Loucy (cell line): Measurements from ENCODE around the gene RETREG2.
A peak's percentile ranks its signal among the peaks of the same experiment; 100 is the strongest.

ENCODE experiments used
- H2AFZ ChIP-seq: fragments of 200-600 bp; sonication (generic); 2 replicates; pipeline ENCODE4 v1.6.0; 2016; ENCODE audit warnings: antibody characterized with exemption, mild to moderate bottlenecking, low read length, moderate library complexity
- H3F3A ChIP-seq: fragments of 200-600 bp; 2 replicates; pipeline ENCODE4 v1.6.0; 2016; ENCODE audit warnings: antibody characterized with exemption, low read depth, mild to moderate bottlenecking
- H3K27me3 ChIP-seq: fragments of 200-600 bp; sonication (generic); 2 replicates; pipeline ENCODE4 v1.6.1; 2014; ENCODE audit warnings: low read length, mild to moderate bottlenecking; ENCODE audit not compliant: insufficient read depth, poor library complexity, severe bottlenecking
- H3K36me3 ChIP-seq: fragments of 200-600 bp; sonication (generic); 2 replicates; pipeline ENCODE4 v1.6.1; 2016; ENCODE audit warnings: low read length; ENCODE audit not compliant: insufficient read depth
- H3K4me1 ChIP-seq: fragments of 200-600 bp; sonication (generic); 2 replicates; pipeline ENCODE4 v1.5.1; 2014; ENCODE audit warnings: low read length, mild to moderate bottlenecking; ENCODE audit not compliant: insufficient read depth, poor library complexity, severe bottlenecking
- H3K4me2 ChIP-seq: fragments of 200-600 bp; sonication (generic); 2 replicates; pipeline ENCODE4 v1.6.0; 2014; ENCODE audit warnings: antibody characterized with exemption, low read length, low read depth, mild to moderate bottlenecking; ENCODE audit not compliant: poor library complexity, severe bottlenecking
- H3K4me3 ChIP-seq: fragments of 200-600 bp; sonication (generic); 2 replicates; pipeline ENCODE4 v1.5.1; 2014; ENCODE audit warnings: low read length, mild to moderate bottlenecking, mixed read lengths; ENCODE audit not compliant: poor library complexity, severe bottlenecking
- H3K79me2 ChIP-seq: fragments of 200-600 bp; sonication (generic); 2 replicates; pipeline ENCODE4 v1.6.1; 2014; ENCODE audit warnings: low read length; ENCODE audit not compliant: insufficient read depth
- H3K9ac ChIP-seq: fragments of 200-600 bp; sonication (generic); 2 replicates; pipeline ENCODE4 v1.6.0; 2014; ENCODE audit warnings: mild to moderate bottlenecking, low read depth, low read length, moderate library complexity; ENCODE audit not compliant: poor library complexity, severe bottlenecking
- H3K9me2 ChIP-seq: fragments of 200-600 bp; sonication (generic); replicated peaks from 2 replicates; pipeline ENCODE4 v1.6.1; 2016; ENCODE audit warnings: low read depth, low read length, mixed read lengths
- H3K9me3 ChIP-seq: fragments of 200-600 bp; sonication (generic); 2 replicates; pipeline ENCODE4 v1.6.1; 2014; ENCODE audit warnings: mild to moderate bottlenecking, antibody characterized with exemption, low read length, low read depth; ENCODE audit not compliant: insufficient read depth
- H4K20me1 ChIP-seq: fragments of 200-600 bp; sonication (generic); 2 replicates; pipeline ENCODE4 v1.6.0; 2014; ENCODE audit warnings: antibody characterized with exemption, low read length, mild to moderate bottlenecking; ENCODE audit not compliant: insufficient read depth, poor library complexity, severe bottlenecking
- EZH2phosphoT487 ChIP-seq: fragments of 200-600 bp; IDR thresholded peaks from 2 replicates; pipeline ENCODE4 v1.6.1; 2018; ENCODE audit warnings: antibody characterized with exemption, mild to moderate bottlenecking, moderate library complexity, borderline replicate concordance
- TF ChIP-seq, protein P1 (sequence below): fragments of 200-600 bp; sonication (generic); conservative IDR thresholded peaks from 2 replicates; pipeline ENCODE4 v1.5.1; 2014; ENCODE audit warnings: mild to moderate bottlenecking, antibody characterized with exemption, low read length

Gene RETREG2

DNA sequence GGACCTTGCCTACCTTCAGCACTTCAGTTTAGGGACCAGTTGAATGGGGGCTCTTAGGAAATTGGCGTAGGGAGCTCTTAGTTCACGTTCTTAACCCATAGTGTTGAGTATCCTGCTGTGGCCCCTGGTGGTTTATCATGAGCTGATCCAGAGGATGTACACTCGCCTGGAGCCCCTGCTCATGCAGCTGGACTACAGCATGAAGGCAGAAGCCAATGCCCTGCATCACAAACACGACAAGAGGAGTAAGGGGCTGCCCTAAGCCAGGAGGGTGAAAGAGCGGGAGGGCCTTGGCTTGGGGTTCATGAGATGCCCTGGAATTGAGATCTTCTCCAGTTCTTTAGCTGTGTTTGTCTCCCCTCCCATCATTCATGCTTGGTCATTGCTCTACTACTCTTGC lies 2.9 kb downstream of the RETREG2 start:
- peaks cover 22% of the 10 kb centered on the region for H4K20me1 ChIP-seq

DNA sequence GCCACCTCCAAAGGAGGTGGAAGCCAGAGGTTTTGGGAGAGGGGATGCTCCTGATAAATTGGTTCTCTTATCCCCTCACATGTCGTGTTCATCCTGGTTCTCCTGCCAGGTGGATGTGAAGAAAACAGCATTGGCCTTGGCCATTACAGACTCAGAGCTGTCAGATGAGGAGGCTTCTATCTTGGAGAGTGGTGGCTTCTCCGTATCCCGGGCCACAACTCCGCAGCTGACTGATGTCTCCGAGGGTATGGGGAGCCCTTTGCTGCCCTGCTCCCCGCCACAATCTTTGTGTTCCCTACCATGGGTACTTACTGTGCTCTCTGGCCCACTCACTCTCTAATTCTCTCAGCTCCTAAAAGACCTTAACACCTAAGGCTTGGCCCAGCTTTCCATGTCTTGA lies 3.5 kb downstream of the RETREG2 start:
- Histone ChIP-seq H3K9me3 (no peaks in the 10 kb centered on the region), H3K4me1 (peaks cover 29% of the 10 kb centered on the region), H2AFZ (no peak overlapping the region), H3K79me2 (peaks cover 37% of the 10 kb centered on the region), H3K4me2 (peak overlapping the region; percentile 15), H3K9ac (no peak overlapping the region), H3K36me3 (peaks cover 41% of the 10 kb centered on the region; the same call in 1 of the 2 replicates), H4K20me1 (peaks cover 20% of the 10 kb centered on the region), H3F3A (peaks cover 9% of the 10 kb centered on the region; the same call in 1 of the 2 replicates), H3K4me3 (no peak overlapping the region), H3K27me3 (no peaks in the 10 kb centered on the region), H3K9me2 (no peaks in the 10 kb centered on the region)
- TF ChIP-seq, protein P1, sequence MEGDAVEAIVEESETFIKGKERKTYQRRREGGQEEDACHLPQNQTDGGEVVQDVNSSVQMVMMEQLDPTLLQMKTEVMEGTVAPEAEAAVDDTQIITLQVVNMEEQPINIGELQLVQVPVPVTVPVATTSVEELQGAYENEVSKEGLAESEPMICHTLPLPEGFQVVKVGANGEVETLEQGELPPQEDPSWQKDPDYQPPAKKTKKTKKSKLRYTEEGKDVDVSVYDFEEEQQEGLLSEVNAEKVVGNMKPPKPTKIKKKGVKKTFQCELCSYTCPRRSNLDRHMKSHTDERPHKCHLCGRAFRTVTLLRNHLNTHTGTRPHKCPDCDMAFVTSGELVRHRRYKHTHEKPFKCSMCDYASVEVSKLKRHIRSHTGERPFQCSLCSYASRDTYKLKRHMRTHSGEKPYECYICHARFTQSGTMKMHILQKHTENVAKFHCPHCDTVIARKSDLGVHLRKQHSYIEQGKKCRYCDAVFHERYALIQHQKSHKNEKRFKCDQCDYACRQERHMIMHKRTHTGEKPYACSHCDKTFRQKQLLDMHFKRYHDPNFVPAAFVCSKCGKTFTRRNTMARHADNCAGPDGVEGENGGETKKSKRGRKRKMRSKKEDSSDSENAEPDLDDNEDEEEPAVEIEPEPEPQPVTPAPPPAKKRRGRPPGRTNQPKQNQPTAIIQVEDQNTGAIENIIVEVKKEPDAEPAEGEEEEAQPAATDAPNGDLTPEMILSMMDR, result no peak
- no peak for TF ChIP-seq EZH2phosphoT487

More for the DNA sequence above, 2.9 kb downstream of the RETREG2 start:
- no peak overlapping the region for H3K9ac ChIP-seq
- H3K27me3 ChIP-seq, result no peaks in the 10 kb centered on the region
- H3K4me2 ChIP-seq, result peak overlapping the region; percentile 88
- H3K4me1 ChIP-seq, result peaks cover 31% of the 10 kb centered on the region
- no peak overlapping the region for H3K4me3 ChIP-seq
- H3K9me3 ChIP-seq, result no peaks in the 10 kb centered on the region
- peaks cover 9% of the 10 kb centered on the region; the same call in 1 of the 2 replicates for H3F3A ChIP-seq
- no peak overlapping the region for H2AFZ ChIP-seq
- TF ChIP-seq, protein P1, result no peak
- no peak for TF ChIP-seq EZH2phosphoT487
- H3K79me2 ChIP-seq, result peaks cover 40% of the 10 kb centered on the region
- H3K36me3 ChIP-seq, result peaks cover 41% of the 10 kb centered on the region; the same call in 1 of the 2 replicates
- no peaks in the 10 kb centered on the region for H3K9me2 ChIP-seq

DNA sequence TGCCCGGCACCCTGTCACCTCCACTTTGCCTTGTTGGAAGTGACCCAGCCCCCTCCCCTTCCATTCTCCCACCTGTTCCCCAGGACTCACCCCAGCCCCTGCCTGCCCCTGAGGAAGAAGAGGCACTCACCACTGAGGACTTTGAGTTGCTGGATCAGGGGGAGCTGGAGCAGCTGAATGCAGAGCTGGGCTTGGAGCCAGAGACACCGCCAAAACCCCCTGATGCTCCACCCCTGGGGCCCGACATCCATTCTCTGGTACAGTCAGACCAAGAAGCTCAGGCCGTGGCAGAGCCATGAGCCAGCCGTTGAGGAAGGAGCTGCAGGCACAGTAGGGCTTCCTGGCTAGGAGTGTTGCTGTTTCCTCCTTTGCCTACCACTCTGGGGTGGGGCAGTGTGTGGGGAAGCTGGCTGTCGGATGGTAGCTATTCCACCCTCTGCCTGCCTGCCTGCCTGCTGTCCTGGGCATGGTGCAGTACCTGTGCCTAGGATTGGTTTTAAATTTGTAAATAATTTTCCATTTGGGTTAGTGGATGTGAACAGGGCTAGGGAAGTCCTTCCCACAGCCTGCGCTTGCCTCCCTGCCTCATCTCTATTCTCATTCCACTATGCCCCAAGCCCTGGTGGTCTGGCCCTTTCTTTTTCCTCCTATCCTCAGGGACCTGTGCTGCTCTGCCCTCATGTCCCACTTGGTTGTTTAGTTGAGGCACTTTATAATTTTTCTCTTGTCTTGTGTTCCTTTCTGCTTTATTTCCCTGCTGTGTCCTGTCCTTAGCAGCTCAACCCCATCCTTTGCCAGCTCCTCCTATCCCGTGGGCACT lies 4.5 kb downstream of the RETREG2 start:
- H3F3A ChIP-seq, result peaks cover 4% of the 10 kb centered on the region; the same call in 1 of the 2 replicates
- peaks cover 37% of the 10 kb centered on the region for H3K79me2 ChIP-seq
- H3K9me2 ChIP-seq, result no peaks in the 10 kb centered on the region
- H3K4me3 ChIP-seq, result no peak overlapping the region
- no peaks in the 10 kb centered on the region for H3K9me3 ChIP-seq
- peaks cover 20% of the 10 kb centered on the region for H4K20me1 ChIP-seq
- H3K27me3 ChIP-seq, result no peaks in the 10 kb centered on the region
- TF ChIP-seq, protein P1, result no peak
- TF ChIP-seq EZH2phosphoT487, result no peak
- H3K9ac ChIP-seq, result no peak overlapping the region
- H2AFZ ChIP-seq, result no peak overlapping the region
- H3K4me2 ChIP-seq, result peak overlapping the region; percentile 21
- H3K36me3 ChIP-seq, result peaks cover 41% of the 10 kb centered on the region; the same call in 1 of the 2 replicates
- peaks cover 29% of the 10 kb centered on the region for H3K4me1 ChIP-seq
